Stimulated activated CD4-positive, alpha-beta T cell treated with anti-CD3 and anti-CD28 coated beads, Interleukin-2, amount 100 ng/mL, for 24 hours (primary cell): Measurements from ENCODE around the gene KCTD17.

Experiments
- DNase-seq, 2 donors: peaks; one replicate each; pipeline ENCODE4 v3.0.0-alpha.2; 2020

Gene KCTD17

GRCh38 chr22:37109242-37109917 lies 57.8 kb downstream of the KCTD17 start, which contains the start of gene TMPRSS6:
TSS of gene TMPRSS6 (minus strand) at chr22:37109713. CDS start at chr22:37103417, 6,296 bp downstream.
- DNase-seq: no peak

- DNase-seq: no peak
Observed at GRCh38 chr22:37111156-37111717, 59.7 kb downstream of the KCTD17 start.

- no peak for DNase-seq
Observed at GRCh38 chr22:37112084-37112728, 60.7 kb downstream of the KCTD17 start.
